ENCODE measurements around the gene EEF2.

DNA sequence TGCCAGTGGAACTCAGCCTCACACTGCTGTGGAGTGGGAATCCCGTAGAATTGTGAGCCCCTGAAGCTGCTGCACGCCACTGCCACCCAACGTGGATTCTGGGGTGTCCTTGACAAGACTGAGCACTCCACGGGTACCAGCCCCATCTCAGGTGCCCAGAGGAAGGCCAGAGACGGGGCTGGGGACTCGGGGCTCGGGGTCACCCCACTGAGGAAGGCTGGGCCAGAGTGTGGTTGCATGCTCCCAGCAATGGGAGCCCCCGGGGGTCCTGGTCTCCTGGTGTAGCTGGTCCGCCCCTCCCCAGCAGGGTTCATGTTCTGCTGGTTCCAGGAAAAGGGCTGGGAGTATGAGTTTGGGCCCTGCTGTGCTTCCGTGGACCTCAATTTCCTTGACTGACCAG is 29.6 kb downstream of the EEF2 start:
- no peak for TF ChIP-seq POLR2A (IDR thresholded peaks at IDR 0.05)
- TF ChIP-seq, protein P1, sequence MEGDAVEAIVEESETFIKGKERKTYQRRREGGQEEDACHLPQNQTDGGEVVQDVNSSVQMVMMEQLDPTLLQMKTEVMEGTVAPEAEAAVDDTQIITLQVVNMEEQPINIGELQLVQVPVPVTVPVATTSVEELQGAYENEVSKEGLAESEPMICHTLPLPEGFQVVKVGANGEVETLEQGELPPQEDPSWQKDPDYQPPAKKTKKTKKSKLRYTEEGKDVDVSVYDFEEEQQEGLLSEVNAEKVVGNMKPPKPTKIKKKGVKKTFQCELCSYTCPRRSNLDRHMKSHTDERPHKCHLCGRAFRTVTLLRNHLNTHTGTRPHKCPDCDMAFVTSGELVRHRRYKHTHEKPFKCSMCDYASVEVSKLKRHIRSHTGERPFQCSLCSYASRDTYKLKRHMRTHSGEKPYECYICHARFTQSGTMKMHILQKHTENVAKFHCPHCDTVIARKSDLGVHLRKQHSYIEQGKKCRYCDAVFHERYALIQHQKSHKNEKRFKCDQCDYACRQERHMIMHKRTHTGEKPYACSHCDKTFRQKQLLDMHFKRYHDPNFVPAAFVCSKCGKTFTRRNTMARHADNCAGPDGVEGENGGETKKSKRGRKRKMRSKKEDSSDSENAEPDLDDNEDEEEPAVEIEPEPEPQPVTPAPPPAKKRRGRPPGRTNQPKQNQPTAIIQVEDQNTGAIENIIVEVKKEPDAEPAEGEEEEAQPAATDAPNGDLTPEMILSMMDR (IDR thresholded peaks at IDR 0.05): no peak
